Kidney capillary endothelial cell (primary cell): ENCODE measurements around the gene STXBP5L.
"Not testable (repeated sequence)": the region's sequence is repeated elsewhere in the genome, so short reads cannot be mapped to it uniquely, and the experiment has no call there.

Experiments
- DNase-seq: peaks from one replicate; pipeline ENCODE4 v3.0.0-alpha.2; 2018; ENCODE audit warnings: low spot score

The STXBP5L gene

GRCh38 chr3:121431726-121432517 lies 523.9 kb downstream of the STXBP5L start:
- DNase-seq, result no peak

- DNase-seq, result no peak
These were observed 528.1 kb downstream of the STXBP5L start for GRCh38 chr3:121436074-121436473.

- DNase-seq, result no peak
These were observed 528.6 kb downstream of the STXBP5L start for GRCh38 chr3:121436641-121437040.

- DNase-seq, result no peak
These were observed 535.5 kb downstream of the STXBP5L start for GRCh38 chr3:121443456-121443855.

- DNase-seq, result not testable (repeated sequence)
These were observed 543.7 kb downstream of the STXBP5L start for GRCh38 chr3:121451752-121452151.

GRCh38 chr3:121462565-121462964 lies 554.6 kb downstream of the STXBP5L start:
- no peak for DNase-seq

- no peak for DNase-seq
These were observed 555.7 kb downstream of the STXBP5L start for GRCh38 chr3:121463745-121464144.

- no peak for DNase-seq
These were observed 559.1 kb downstream of the STXBP5L start for GRCh38 chr3:121467085-121467484.

GRCh38 chr3:121473001-121473400 lies 565.0 kb downstream of the STXBP5L start:
- DNase-seq, result no peak
